BLaER1 (cell line): ENCODE measurements around the gene ENDOV.

Experiments
- H3K27ac ChIP-seq: shearing (Covaris generic); formaldehyde crosslinking; 2 replicates; pipeline ENCODE4 v1.8.1; 2022
- H3K27me3 ChIP-seq: shearing (Covaris generic); formaldehyde crosslinking; 2 replicates; pipeline ENCODE4 v1.8.1; 2022
- H3K36me3 ChIP-seq: shearing (Covaris generic); formaldehyde crosslinking; 2 replicates; pipeline ENCODE4 v1.8.1; 2022
- H3K4me1 ChIP-seq: shearing (Covaris generic); formaldehyde crosslinking; 2 replicates; pipeline ENCODE4 v1.8.1; 2022
- H3K4me2 ChIP-seq: shearing (Covaris generic); formaldehyde crosslinking; 2 replicates; pipeline ENCODE4 v1.8.1; 2022
- H3K4me3 ChIP-seq: shearing (Covaris generic); formaldehyde crosslinking; 2 replicates; pipeline ENCODE4 v1.8.1; 2022
- H3K9ac ChIP-seq: shearing (Covaris generic); formaldehyde crosslinking; 2 replicates; pipeline ENCODE4 v1.8.1; 2022
- H3K9me3 ChIP-seq: shearing (Covaris generic); formaldehyde crosslinking; 2 replicates; pipeline ENCODE4 v1.8.1; 2022
- H4K20me1 ChIP-seq: shearing (Covaris generic); formaldehyde crosslinking; 2 replicates; pipeline ENCODE4 v1.8.1; 2022
- Cebpa-rat ChIP-seq: shearing (Covaris generic); IDR thresholded peaks from 2 replicates; pipeline ENCODE4 v1.8.1; 2022

The ENDOV gene

DNA sequence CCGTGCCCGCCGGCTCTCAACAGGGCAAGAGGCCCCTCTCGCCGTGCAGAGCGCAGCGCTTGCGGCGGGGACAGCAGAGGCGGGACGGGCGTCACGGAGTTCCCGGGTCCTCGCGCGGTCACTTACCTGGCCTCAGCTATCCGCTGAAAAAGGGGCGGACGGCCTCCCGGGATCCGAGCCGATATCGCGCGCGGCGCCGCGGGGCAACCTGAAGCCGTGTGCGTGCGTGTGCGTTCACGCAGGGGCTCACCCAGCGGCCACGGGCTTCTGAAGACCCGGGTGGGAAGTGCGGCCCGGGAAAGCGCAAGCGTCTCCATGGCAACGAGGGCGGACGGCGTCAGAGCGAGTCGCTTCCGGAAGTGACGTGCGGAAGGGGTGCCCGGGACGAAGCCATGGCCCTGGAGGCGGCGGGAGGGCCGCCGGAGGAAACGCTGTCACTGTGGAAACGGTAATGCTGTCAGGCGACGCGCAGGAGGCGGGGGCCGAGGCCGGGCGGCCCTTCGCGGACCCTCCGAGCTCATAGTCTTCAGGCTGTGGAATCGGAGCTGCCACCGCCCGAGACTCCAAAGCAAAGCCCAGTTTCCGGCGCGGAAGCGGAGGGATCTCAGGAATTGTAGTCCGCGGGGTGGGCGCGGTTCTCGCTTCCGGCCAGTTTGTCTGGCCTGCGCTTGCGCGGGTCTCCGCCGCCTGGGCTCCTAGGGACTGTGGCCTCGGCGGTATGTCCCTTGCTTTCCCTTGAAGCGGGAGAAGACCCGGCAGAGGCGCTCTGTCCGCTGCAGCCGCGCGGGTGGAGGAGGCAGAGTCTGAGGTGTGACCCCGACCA is at the start of gene ENDOV:
Gene ENDOV (plus strand): TSS at position 365 of the 823 bp plus-strand sequence. CDS start 28 bp downstream, at position 393.
- Histone ChIP-seq H3K36me3 (peaks cover 18% of the 10 kb centered on the region; the same call in 1 of the 2 replicates), H3K27me3 (peaks cover 40% of the 10 kb centered on the region), H3K4me2 (peak within 1 kb of the TSS; percentile 97), H3K27ac (peak within 1 kb of the TSS; percentile 52), H3K4me3 (peak within 1 kb of the TSS; percentile 77), H3K9ac (peak within 1 kb of the TSS; percentile 69), H4K20me1 (no peaks in the 10 kb centered on the region; the same call in 1 of the 2 replicates), H3K4me1 (peaks cover 18% of the 10 kb centered on the region), H3K9me3 (no peaks in the 10 kb centered on the region)
- no peak for TF ChIP-seq Cebpa-rat

DNA sequence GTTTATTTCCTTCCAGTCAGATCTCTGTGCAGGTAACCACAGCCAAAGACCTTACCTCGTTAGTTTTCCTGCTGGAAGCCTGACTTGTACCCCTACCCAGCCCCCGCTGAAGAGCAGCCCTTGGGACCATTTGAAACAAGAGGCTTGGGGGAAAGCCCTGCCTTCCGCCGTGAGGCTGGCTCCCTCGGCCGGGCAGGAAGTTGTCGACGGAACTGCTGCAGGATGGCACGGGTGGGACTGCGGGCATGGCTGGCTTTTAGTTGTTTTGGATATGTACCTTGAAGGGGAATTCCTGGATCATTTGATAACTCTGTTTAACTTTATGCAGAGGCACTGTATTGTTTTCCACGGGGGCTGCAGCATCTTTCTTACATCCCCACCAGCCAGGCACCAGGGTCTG is 49.0 kb upstream of the ENDOV start:
- no peaks in the 10 kb centered on the region for H3K27me3 ChIP-seq
- no peak overlapping the region for H3K4me3 ChIP-seq
- peaks cover 7% of the 10 kb centered on the region; the same call in 1 of the 2 replicates for H4K20me1 ChIP-seq
- peak overlapping the region; percentile 4; the same call in 1 of the 2 replicates for H3K9ac ChIP-seq
- no peak overlapping the region for H3K27ac ChIP-seq
- TF ChIP-seq Cebpa-rat, result no peak
- peaks cover 94% of the 10 kb centered on the region for H3K36me3 ChIP-seq
- H3K9me3 ChIP-seq, result peaks cover 4% of the 10 kb centered on the region
- H3K4me1 ChIP-seq, result peaks cover 9% of the 10 kb centered on the region
- peak overlapping the region; percentile 28 for H3K4me2 ChIP-seq

DNA sequence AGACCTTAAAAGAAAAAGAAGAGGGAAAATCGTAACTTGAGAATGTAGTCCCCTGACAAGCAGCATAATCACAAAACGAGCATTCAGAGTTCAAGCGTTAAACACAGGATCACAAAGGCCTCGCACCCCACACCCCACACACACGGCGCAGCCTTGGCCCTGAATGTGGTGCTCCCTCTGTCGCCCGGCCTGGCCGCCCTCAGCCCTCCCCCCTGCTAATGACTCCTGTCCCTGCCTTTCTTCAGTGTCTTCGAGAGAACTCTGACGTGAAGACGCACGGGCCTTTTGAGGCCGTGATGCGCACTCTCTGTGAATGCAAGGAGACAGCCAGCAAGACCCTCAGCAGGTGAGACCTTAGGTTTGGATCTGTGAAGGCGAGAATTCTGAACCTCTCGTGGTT is 47.5 kb upstream of the ENDOV start:
- Histone ChIP-seq H3K27ac (no peak overlapping the region), H3K36me3 (peaks cover 95% of the 10 kb centered on the region), H3K27me3 (no peaks in the 10 kb centered on the region)

DNA sequence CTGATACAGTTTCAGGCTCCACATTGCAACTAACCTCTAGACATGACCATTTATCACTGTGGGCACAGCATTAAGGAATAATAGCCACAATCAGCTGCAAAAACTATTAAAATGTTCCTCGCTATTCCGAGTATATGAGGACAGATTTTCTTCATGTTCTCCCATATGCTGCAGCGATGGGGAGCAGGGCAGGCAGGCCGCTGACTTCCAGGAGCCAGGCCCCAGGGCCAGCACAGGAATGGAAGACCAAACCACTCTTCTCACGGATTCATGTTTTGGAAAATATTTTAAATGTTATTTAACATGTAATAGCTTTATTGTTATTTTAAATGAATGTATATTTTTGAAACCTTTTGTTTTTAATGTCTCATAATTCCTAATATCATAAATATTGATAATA is 43.8 kb upstream of the ENDOV start:
- Histone ChIP-seq H3K9ac (no peak overlapping the region), H3K4me2 (no peak overlapping the region), H3K27me3 (no peaks in the 10 kb centered on the region), H3K9me3 (no peaks in the 10 kb centered on the region), H3K4me1 (peaks cover under 1% of the 10 kb centered on the region), H3K4me3 (no peak overlapping the region), H3K36me3 (peaks cover 94% of the 10 kb centered on the region), H3K27ac (no peak overlapping the region), H4K20me1 (0 out of 2 replicates have a peak, but pooled peaks cover 7% of the 10 kb centered on the region)
- no peak for TF ChIP-seq Cebpa-rat

More for the DNA sequence above, 47.5 kb upstream of the ENDOV start:
- Histone ChIP-seq H4K20me1 (peaks cover 7% of the 10 kb centered on the region; the same call in 1 of the 2 replicates), H3K4me1 (peaks cover 9% of the 10 kb centered on the region), H3K4me3 (no peak overlapping the region), H3K9ac (no peak overlapping the region), H3K4me2 (no peak overlapping the region), H3K9me3 (no peaks in the 10 kb centered on the region)
- TF ChIP-seq Cebpa-rat, result no peak

DNA sequence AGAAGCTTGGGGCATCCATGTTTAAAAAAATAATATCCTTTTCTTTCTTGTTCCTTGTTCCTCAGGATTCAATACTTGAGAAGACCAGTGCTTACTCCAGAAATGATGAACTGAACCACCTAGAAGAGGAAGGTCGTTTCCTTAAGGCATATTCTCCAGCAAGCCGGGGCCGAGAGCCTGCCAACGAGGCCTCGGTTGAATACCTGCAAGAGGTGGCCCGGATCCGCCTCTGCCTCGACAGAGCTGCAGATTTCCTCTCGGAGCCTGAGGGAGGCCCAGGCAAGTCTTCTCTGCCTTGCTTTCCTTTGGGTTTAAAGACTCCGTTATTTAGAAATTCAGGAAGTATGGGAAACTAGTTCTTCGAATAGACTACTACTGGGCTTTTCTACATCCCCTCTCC is 42.5 kb upstream of the ENDOV start:
- H3K9ac ChIP-seq, result no peak overlapping the region
- H3K36me3 ChIP-seq, result peaks cover 99% of the 10 kb centered on the region

DNA sequence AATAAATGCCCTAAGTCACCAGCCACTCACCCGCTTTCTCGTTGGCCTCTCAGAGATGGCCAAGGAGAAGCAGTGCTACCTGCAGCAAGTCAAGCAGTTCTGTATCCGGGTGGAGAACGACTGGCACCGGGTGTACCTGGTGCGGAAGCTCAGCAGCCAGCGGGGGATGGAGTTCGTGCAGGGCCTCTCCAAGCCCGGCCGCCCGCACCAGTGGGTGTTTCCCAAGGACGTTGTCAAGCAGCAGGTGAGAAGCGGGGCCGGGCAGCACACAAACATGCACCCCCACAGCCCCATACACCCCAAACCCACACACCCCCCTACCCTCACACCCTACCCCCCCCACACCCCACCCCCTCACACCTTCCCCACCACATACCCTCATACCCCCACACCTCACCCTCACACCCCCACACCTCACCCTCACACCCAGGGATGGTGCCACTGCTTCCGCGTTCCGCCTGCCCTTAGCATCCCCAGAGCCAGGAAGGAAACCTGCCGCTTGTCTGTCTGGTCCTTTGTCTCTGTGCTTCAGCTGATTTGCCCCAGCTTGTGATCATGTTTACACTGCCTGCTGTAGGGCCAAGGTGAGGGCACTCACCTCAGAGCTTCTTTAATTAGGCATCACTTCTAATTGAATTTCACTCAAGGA is 41.9 kb upstream of the ENDOV start:
- Histone ChIP-seq H3K4me1 (no peaks in the 10 kb centered on the region), H3K4me3 (no peak overlapping the region), H4K20me1 (0 out of 2 replicates have a peak, but pooled peaks cover 13% of the 10 kb centered on the region), H3K27me3 (no peaks in the 10 kb centered on the region), H3K9me3 (no peaks in the 10 kb centered on the region), H3K36me3 (peaks cover 99% of the 10 kb centered on the region), H3K27ac (no peak overlapping the region), H3K9ac (no peak overlapping the region), H3K4me2 (no peak overlapping the region)
- no peak for TF ChIP-seq Cebpa-rat

More for the DNA sequence above, 42.5 kb upstream of the ENDOV start:
- H3K4me1 ChIP-seq, result no peaks in the 10 kb centered on the region
- no peak for TF ChIP-seq Cebpa-rat
- H3K4me2 ChIP-seq, result no peak overlapping the region
- H3K4me3 ChIP-seq, result no peak overlapping the region
- no peaks in the 10 kb centered on the region for H3K27me3 ChIP-seq
- no peaks in the 10 kb centered on the region for H3K9me3 ChIP-seq
- no peak overlapping the region for H3K27ac ChIP-seq
- H4K20me1 ChIP-seq, result 0 out of 2 replicates have a peak, but pooled peaks cover 7% of the 10 kb centered on the region

DNA sequence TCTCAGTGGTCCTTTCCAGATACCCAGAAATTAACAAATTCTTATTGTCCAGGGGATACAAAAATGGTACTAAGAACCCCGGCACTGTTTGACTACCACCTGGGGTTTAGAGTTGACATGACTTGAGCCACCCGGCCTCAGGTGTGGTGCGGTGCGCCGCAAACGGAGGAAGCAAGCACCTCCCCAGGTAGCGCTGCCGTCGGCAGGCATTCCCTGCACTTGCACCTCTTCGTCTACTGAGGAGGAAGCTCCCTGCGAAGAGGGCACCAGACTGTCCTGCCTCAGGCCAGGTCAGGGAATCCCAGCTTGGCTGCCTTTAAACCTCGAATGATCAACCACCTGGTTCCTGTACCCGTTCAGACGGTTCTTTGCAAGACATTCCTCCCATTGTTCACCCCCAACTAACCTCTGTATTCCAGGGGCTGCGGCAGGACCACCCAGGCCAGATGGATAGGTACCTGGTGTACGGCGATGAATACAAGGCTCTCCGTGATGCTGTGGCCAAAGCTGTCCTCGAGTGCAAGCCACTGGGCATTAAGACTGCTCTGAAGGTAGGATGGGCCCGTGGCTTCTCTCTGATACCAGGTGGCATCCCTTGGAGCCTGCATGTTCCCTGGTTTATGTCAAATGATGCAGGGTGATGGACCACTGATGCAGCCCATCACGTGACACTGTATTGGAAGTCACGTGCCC is 40.8 kb upstream of the ENDOV start:
- Histone ChIP-seq H4K20me1 (0 out of 2 replicates have a peak, but pooled peaks cover 13% of the 10 kb centered on the region), H3K9ac (no peak overlapping the region), H3K27ac (no peak overlapping the region), H3K4me1 (no peaks in the 10 kb centered on the region), H3K36me3 (peaks cover 99% of the 10 kb centered on the region), H3K9me3 (no peaks in the 10 kb centered on the region), H3K4me2 (no peak overlapping the region), H3K27me3 (no peaks in the 10 kb centered on the region), H3K4me3 (no peak overlapping the region)
- no peak for TF ChIP-seq Cebpa-rat

DNA sequence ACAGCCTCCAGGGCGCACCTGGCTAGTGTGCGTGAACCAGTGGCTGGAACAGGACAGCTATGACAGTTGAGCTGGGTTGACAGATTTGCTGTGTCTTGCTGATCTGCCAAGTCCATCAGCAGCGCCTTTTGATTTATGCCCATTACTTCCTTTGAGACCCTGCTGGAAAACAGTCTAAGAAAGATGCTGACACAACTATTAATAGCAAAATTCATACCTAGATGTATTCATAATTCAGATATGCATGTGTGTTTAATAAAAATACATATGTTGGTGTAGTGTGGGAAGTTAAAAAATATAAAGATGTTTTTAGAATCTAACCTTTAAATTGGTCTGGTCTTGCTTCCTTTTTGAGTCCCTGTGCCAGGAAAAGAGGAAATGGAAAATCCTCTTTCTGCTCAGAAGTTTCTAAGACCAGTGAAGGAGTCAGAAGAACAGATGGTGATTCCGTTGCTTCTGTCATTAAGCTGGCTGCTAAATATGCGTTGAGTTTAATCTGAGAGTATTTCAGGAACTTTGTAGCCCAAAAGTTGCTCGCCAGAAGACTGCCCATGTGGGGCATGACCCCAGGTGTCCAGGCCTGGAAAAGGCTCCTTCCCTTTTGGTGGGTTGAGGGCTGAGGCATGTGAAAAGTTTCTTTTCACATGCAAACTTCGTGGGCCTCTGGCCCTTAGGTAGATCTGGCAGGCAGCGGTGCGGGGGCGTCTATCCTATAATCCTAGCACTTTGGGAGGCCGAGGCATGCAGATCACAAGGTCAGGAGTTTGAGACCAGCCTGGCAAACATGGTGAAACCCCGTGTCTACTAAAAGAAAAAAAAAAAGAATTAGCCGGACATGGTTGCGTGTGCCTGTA is 40.0 kb upstream of the ENDOV start:
- H3K27ac ChIP-seq, result no peak overlapping the region
- H3K36me3 ChIP-seq, result peaks cover 99% of the 10 kb centered on the region
- H3K4me1 ChIP-seq, result no peaks in the 10 kb centered on the region

DNA sequence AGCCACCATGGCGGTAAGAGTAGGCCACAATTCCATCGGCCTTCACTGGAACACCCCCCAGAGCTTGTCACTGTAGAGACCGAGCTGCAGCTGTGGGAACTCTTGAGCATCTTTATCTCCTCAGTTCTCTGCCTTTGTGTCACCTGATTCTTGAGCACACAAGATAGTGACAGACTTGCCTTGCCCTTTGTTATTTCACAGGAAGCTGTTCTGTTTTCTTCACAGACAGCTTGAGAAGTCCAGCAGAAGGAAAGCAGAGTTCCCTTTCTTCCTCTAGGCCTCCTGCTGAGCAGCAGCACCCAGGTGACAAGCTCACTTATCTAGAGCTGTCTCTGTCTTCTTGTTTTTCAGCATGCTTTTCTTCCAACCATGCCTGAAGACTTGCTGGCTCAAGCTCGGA is 38.4 kb upstream of the ENDOV start:
- no peak overlapping the region for H3K9ac ChIP-seq
- no peak for TF ChIP-seq Cebpa-rat
- no peaks in the 10 kb centered on the region for H3K9me3 ChIP-seq
- peaks cover 99% of the 10 kb centered on the region for H3K36me3 ChIP-seq
- 0 out of 2 replicates have a peak, but pooled peaks cover 13% of the 10 kb centered on the region for H4K20me1 ChIP-seq
- no peak overlapping the region for H3K27ac ChIP-seq
- H3K4me2 ChIP-seq, result no peak overlapping the region
- no peaks in the 10 kb centered on the region for H3K4me1 ChIP-seq
- no peaks in the 10 kb centered on the region for H3K27me3 ChIP-seq
- H3K4me3 ChIP-seq, result no peak overlapping the region

More for the DNA sequence above, 40.0 kb upstream of the ENDOV start:
- no peak for TF ChIP-seq Cebpa-rat
- Histone ChIP-seq H3K27me3 (no peaks in the 10 kb centered on the region), H3K9ac (no peak overlapping the region), H3K4me2 (no peak overlapping the region), H4K20me1 (0 out of 2 replicates have a peak, but pooled peaks cover 13% of the 10 kb centered on the region), H3K9me3 (no peaks in the 10 kb centered on the region), H3K4me3 (no peak overlapping the region)
